Endothelial cell of umbilical vein (primary cell): ENCODE data around the gene PALD1. TPM values are rescaled to one million over a fixed set of nuclear protein-coding genes. Genes with fewer than 3 reads are reported as not detected.

Experiments used
- BruUV-seq: library from RNA; stranded (reverse); fragments of 400-500 nt; replicated peaks from 2 replicates; lab custom pipeline; 2021; lab: Mats Ljungman, UMichigan
- CTCF ChIA-PET: fragments of 300-600, 350-600 bp; sonication (Branson Sonifier 250); formaldehyde crosslinking; loops from one replicate; lab custom pipeline; 2021; ENCODE audit warnings: antibody characterized with exemption, inconsistent platforms; lab: Charles Lee
- POLR2A ChIA-PET: fragments of 300-600, 350-600 bp; sonication (Branson Sonifier 250); formaldehyde crosslinking; loops from one replicate; lab custom pipeline; 2021; ENCODE audit warnings: antibody characterized with exemption, inconsistent platforms; lab: Charles Lee
- DNase-seq: peaks from one replicate; pipeline ENCODE4 v3.0.0-alpha.2; 2011; ENCODE audit warnings: low read depth, low spot score
- FAIRE-seq: peaks from 2 replicates; lab custom pipeline; 2011; peaks lifted over from hg19 to GRCh38; lab: Jason Lieb, UNC
- H2AFZ ChIP-seq: 2 replicates; pipeline ENCODE4 v1.6.0; 2012; ENCODE audit warnings: low read depth, low read length, control low read depth, inconsistent platforms
- H3K27ac ChIP-seq: 2 replicates; pipeline ENCODE4 v1.5.1; 2011; ENCODE audit warnings: low read depth, mild to moderate bottlenecking, control low read depth, low read length, moderate library complexity; ENCODE audit not compliant: insufficient read depth
- H3K27me3 ChIP-seq, 2 experiments: 2 replicates each; pipeline versions ENCODE4 v1.6.0 to v1.6.1; 2011; ENCODE audit warnings: low read length in 2 of 2, mixed read lengths in 1 of 2; ENCODE audit not compliant: control insufficient read depth in 2 of 2, insufficient read depth in 2 of 2
- H3K36me3 ChIP-seq, 2 experiments: 2 replicates in 1 of 2; 3 replicates in 1 of 2; pipeline ENCODE4 v1.5.1; 2011; ENCODE audit warnings: low read length in 2 of 2, mild to moderate bottlenecking in 1 of 2, moderate library complexity in 1 of 2; ENCODE audit not compliant: control insufficient read depth in 2 of 2, insufficient read depth in 2 of 2; ENCODE audit errors: extremely low read depth in 1 of 2
- H3K4me1 ChIP-seq: 3 replicates; pipeline ENCODE4 v1.5.1; 2011; ENCODE audit warnings: mild to moderate bottlenecking, low read length; ENCODE audit not compliant: control insufficient read depth, insufficient read depth; ENCODE audit errors: extremely low read depth
- H3K4me2 ChIP-seq: 2 replicates; pipeline ENCODE4 v1.6.1; 2011; ENCODE audit warnings: low read length, control low read depth, mixed read lengths; ENCODE audit not compliant: insufficient read depth
- H3K4me3 ChIP-seq, 3 experiments: fragments of 200-600 bp in 1 of 3; sonication (generic), shearing (Covaris generic) in 1 of 3; replicated peaks in 1 of 3; 2 replicates each; pipeline ENCODE4 v1.5.1; 2011 to 2016; ENCODE audit warnings: control low read depth in 3 of 3, low read length in 3 of 3, mild to moderate bottlenecking in 2 of 3, inconsistent platforms in 1 of 3, low read depth in 1 of 3, moderate library complexity in 1 of 3; ENCODE audit not compliant: insufficient read depth in 1 of 3
- H3K79me2 ChIP-seq: 2 replicates; pipeline ENCODE4 v1.6.0; 2012; ENCODE audit warnings: low read length, inconsistent platforms; ENCODE audit not compliant: control insufficient read depth, insufficient read depth
- H3K9ac ChIP-seq: replicated peaks from 2 replicates; pipeline ENCODE3; 2011; ENCODE audit warnings: low read length, control low read depth; ENCODE audit not compliant: insufficient read depth; ENCODE audit errors: extremely low read depth
- H3K9me1 ChIP-seq: replicated peaks from 3 replicates; pipeline ENCODE4 v1.6.0; 2011; ENCODE audit warnings: mild to moderate bottlenecking, low read length; ENCODE audit not compliant: control insufficient read depth, insufficient read depth; ENCODE audit errors: extremely low read depth
- H3K9me3 ChIP-seq: replicated peaks from 2 replicates; pipeline ENCODE4 v1.5.1; 2012; ENCODE audit warnings: low read length, inconsistent platforms; ENCODE audit not compliant: control insufficient read depth, insufficient read depth
- H4K20me1 ChIP-seq: replicated peaks from 2 replicates; pipeline ENCODE3; 2011; ENCODE audit warnings: mild to moderate bottlenecking, low read length; ENCODE audit not compliant: control insufficient read depth, insufficient read depth; ENCODE audit errors: extremely low read depth
- CTCF ChIP-seq, 2 donors: IDR thresholded peaks; 1 replicate in 1 of 2; 2 replicates in 1 of 2; pipeline ENCODE4 v1.5.1; 2011; ENCODE audit warnings: low read length in 2 of 2, mild to moderate bottlenecking in 2 of 2, moderate library complexity in 2 of 2, control low read depth in 1 of 2, inconsistent platforms in 1 of 2, low read depth in 1 of 2; ENCODE audit not compliant: insufficient read depth in 1 of 2; ENCODE audit errors: extremely low read depth in 1 of 2
- EZH2 ChIP-seq: IDR thresholded peaks from 2 replicates; pipeline ENCODE4 v1.6.1; 2012; ENCODE audit warnings: borderline replicate concordance, low read depth, mild to moderate bottlenecking, moderate library complexity, low read length, inconsistent platforms; ENCODE audit not compliant: severe bottlenecking
- FOS ChIP-seq: IDR thresholded peaks from 2 replicates; pipeline ENCODE4 v1.6.1; 2011; ENCODE audit warnings: mild to moderate bottlenecking, low read length, moderate library complexity, borderline replicate concordance; ENCODE audit not compliant: insufficient read depth
- GATA2 ChIP-seq: IDR thresholded peaks from 2 replicates; pipeline ENCODE4 v1.7.0; 2011; ENCODE audit warnings: low read depth, mild to moderate bottlenecking, moderate library complexity, mixed read lengths, low read length; ENCODE audit not compliant: insufficient read length, insufficient read depth
- JUN ChIP-seq: IDR thresholded peaks from 2 replicates; pipeline ENCODE4 v1.6.1; 2011; ENCODE audit warnings: borderline replicate concordance, low read depth; ENCODE audit not compliant: insufficient read length, insufficient read depth
- MAX ChIP-seq: IDR thresholded peaks from 2 replicates; pipeline ENCODE4 v1.6.1; 2011; ENCODE audit not compliant: insufficient read depth, insufficient read length
- MYC ChIP-seq: IDR thresholded peaks from one replicate; pipeline ENCODE4 v1.6.1; 2011; ENCODE audit warnings: mild to moderate bottlenecking, low read depth, low read length
- POLR2A ChIP-seq: IDR thresholded peaks from 2 replicates; pipeline ENCODE4 v1.6.1; 2012; ENCODE audit warnings: low read depth, mild to moderate bottlenecking, control low read depth, low read length
- dilution Hi-C: fragments of 300-500 bp; cut with MboI; formaldehyde crosslinking; loops from one replicate; pipeline ENCODE4 v1.15.0; 2019; ENCODE audit warnings: low sequenced_read_pairs; ENCODE audit not compliant: extremely low pct_ligation_motif_present
- intact Hi-C: fragments of 100-400 bp; cut with micrococcal nuclease; formaldehyde crosslinking; loops from one replicate; pipeline ENCODE4 v1.10.0; 2022
- polyA plus RNA-seq, 4 experiments: library from polyadenylated mRNA; depleted of rRNA in 3 of 4; stranded (reverse) in 3 of 4; unstranded in 1 of 4; fragments of >200 nt; gene quantifications; 2 replicates each; pipeline versions ENCODE4 v1.2.1 to v1.2.3, GENCODE V29; 2011 to 2012; ENCODE audit warnings: missing spikeins in 1 of 4
- total RNA-seq: library from RNA; stranded (reverse); gene quantifications from 2 replicates; pipeline ENCODE4 v1.2.3, GENCODE V29; 2021

The PALD1 gene
- total and polyA plus RNA-seq, 2 donors (not counting 3 experiments of a cell fraction or from before 2014, with no cell fraction given), result 16.6 to 73.3 TPM

GRCh38 chr10:70523549-70523948 lies 45.0 kb downstream of the PALD1 start:
- BruUV-seq, result no TSS peak
- dilution Hi-C loops (no loop called here), intact Hi-C loops (no loop called here)
- FAIRE-seq (no peak), DNase-seq (no peak)
- ChIA-PET CTCF (interaction anchor here (2.2 kb wide), 1 partner anchor 62 kb away, joined by 7 read pairs; no protein-coding TSS in a partner anchor), POLR2A (no interaction called here)
- Histone ChIP-seq H3K4me3 (no peak overlapping the region), H3K36me3 (no peaks in the 10 kb centered on the region), H3K4me1 (peaks cover 4% of the 10 kb centered on the region), H2AFZ (no peak overlapping the region), H3K79me2 (no peaks in the 10 kb centered on the region), H3K4me2 (no peak overlapping the region), H3K9me3 (no peaks in the 10 kb centered on the region), H4K20me1 (no peaks in the 10 kb centered on the region), H3K9me1 (no peaks in the 10 kb centered on the region), H3K27me3 (no peaks in the 10 kb centered on the region), H3K9ac (no peak overlapping the region), H3K27ac (no peak overlapping the region)
- no peak for TF ChIP-seq JUN
- no peak for TF ChIP-seq POLR2A
- TF ChIP-seq EZH2, result no peak
- TF ChIP-seq MYC, result no peak
- TF ChIP-seq CTCF (IDR thresholded peaks at IDR 0.05; ENCODE audit: extremely low read depth in 1 of 2, insufficient read depth in 1 of 2, low read depth in 1 of 2, low read length in 2 of 2), result no peak
- no peak for TF ChIP-seq FOS
- no peak for TF ChIP-seq GATA2
- no peak for TF ChIP-seq MAX
